Activated B cell treated with CpG ODN at 0.5 μM for 24 hours (primary cell): Measurements from ENCODE around the gene FRMD3. TPM values are rescaled to one million over a fixed set of nuclear protein-coding genes. Genes with fewer than 3 reads are reported as not detected.

ENCODE experiments used
- ATAC-seq: fragments of 200-7000 bp; cut with Tn5 transposase; one replicate; pipeline ENCODE4 v1.10.0; 2021; ENCODE audit warnings: low read depth, mild to moderate bottlenecking, moderate library complexity
- CTCF ChIA-PET: fragments of 350-600 bp; sonication (Branson Sonifier 250); formaldehyde crosslinking; loops from one replicate; lab custom pipeline; 2021; ENCODE audit warnings: antibody characterized with exemption; lab: Charles Lee
- POLR2A ChIA-PET: fragments of 350-600 bp; sonication (Branson Sonifier 250); formaldehyde crosslinking; loops from one replicate; lab custom pipeline; 2021; ENCODE audit warnings: antibody characterized with exemption; lab: Charles Lee
- DNase-seq: peaks from one replicate; pipeline ENCODE4 v3.0.0; 2022
- H3K27ac Mint-ChIP-seq: one replicate; pipeline ENCODE4 v1.8.0; 2020; ENCODE audit warnings: mixed read lengths
- H3K27me3 Mint-ChIP-seq: one replicate; pipeline ENCODE4 v1.8.0; 2021; ENCODE audit warnings: mixed read lengths
- H3K36me3 Mint-ChIP-seq: one replicate; pipeline ENCODE4 v1.8.0; 2021; ENCODE audit warnings: low read depth, mixed read lengths
- H3K4me1 Mint-ChIP-seq: one replicate; pipeline ENCODE4 v1.8.0; 2021; ENCODE audit warnings: mixed read lengths
- H3K4me3 Mint-ChIP-seq: one replicate; pipeline ENCODE4 v1.8.0; 2020; ENCODE audit warnings: mild to moderate bottlenecking, mixed read lengths
- H3K9me3 Mint-ChIP-seq: one replicate; pipeline ENCODE4 v1.8.0; 2020; ENCODE audit warnings: mixed read lengths
- intact Hi-C: fragments of 100-400 bp; cut with micrococcal nuclease; formaldehyde crosslinking; loops from one replicate; pipeline ENCODE4 v1.15.1; 2024
- total RNA-seq: library from RNA; stranded (reverse); gene quantifications from 2 replicates; pipeline ENCODE4 v1.2.3, GENCODE V29; 2022
- TF ChIP-seq, protein P1 (sequence below): fragments of 200-600 bp; IDR thresholded peaks from one replicate; pipeline ENCODE4 v1.8.0; 2022; ENCODE audit warnings: antibody characterized with exemption, mild to moderate bottlenecking

FRMD3 gene
- total RNA-seq, 1 donor from 2014 or later: 0.91 TPM

- DNase-seq (no peak), ATAC-seq (no peak)
- ChIA-PET CTCF (no interaction called here), POLR2A (no interaction called here)
- H3K27ac Mint-ChIP-seq: no peak overlapping the region
- no peaks in the 10 kb centered on the region for H3K27me3 Mint-ChIP-seq
- no peaks in the 10 kb centered on the region for H3K4me1 Mint-ChIP-seq
- intact Hi-C loops: no loop called here
- no peaks in the 10 kb centered on the region for H3K36me3 Mint-ChIP-seq
- TF ChIP-seq, protein P1, sequence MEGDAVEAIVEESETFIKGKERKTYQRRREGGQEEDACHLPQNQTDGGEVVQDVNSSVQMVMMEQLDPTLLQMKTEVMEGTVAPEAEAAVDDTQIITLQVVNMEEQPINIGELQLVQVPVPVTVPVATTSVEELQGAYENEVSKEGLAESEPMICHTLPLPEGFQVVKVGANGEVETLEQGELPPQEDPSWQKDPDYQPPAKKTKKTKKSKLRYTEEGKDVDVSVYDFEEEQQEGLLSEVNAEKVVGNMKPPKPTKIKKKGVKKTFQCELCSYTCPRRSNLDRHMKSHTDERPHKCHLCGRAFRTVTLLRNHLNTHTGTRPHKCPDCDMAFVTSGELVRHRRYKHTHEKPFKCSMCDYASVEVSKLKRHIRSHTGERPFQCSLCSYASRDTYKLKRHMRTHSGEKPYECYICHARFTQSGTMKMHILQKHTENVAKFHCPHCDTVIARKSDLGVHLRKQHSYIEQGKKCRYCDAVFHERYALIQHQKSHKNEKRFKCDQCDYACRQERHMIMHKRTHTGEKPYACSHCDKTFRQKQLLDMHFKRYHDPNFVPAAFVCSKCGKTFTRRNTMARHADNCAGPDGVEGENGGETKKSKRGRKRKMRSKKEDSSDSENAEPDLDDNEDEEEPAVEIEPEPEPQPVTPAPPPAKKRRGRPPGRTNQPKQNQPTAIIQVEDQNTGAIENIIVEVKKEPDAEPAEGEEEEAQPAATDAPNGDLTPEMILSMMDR: no peak
- no peak overlapping the region for H3K4me3 Mint-ChIP-seq
- H3K9me3 Mint-ChIP-seq: peaks cover 2% of the 10 kb centered on the region
These were observed 81.2 kb downstream of the FRMD3 start for GRCh38 chr9:83457005-83457404.

DNA sequence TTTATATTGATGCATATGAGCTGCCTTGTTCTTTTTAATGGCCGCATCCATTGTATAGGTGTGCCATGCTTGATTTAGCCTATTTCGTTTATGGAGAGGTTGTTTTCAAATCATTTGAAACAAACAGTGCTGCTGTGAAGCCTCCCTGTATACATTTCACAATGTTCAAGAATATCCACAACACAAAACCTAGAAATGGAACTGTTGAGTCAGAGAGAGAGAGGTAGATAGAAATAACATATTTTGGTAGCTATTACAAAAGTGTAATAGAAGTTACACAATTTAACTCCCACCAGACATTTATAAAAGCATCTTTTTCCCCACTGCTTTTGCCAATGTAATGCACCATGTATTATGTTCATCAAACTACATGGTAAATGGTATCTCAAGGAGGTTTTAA is 82.0 kb downstream of the FRMD3 start:
- ChIA-PET CTCF (no interaction called here), POLR2A (no interaction called here)
- no peaks in the 10 kb centered on the region for H3K4me1 Mint-ChIP-seq
- DNase-seq (no peak), ATAC-seq (no peak)
- peaks cover under 1% of the 10 kb centered on the region for H3K9me3 Mint-ChIP-seq
- TF ChIP-seq, protein P1: no peak
- H3K27me3 Mint-ChIP-seq: no peaks in the 10 kb centered on the region
- H3K36me3 Mint-ChIP-seq: no peaks in the 10 kb centered on the region
- H3K27ac Mint-ChIP-seq: no peak overlapping the region
- intact Hi-C loops: no loop called here
- H3K4me3 Mint-ChIP-seq: no peak overlapping the region

DNA sequence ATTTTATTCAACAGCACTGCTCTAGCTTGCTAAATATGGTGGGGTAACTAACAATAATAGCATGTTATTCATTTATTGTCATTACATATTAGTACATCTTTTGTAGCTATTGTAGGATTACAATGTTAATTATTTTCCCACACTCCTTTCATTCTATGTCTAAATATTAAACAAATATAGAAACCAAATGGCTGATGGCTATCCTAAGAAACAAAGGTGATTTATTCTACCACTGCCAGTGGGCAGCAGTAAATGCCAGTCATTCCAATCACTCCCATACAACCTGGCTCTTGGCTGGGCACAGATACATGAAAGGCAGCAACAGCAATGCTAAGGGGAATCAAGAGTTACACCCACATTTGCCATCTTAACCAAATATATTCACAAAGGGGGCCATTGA is 84.1 kb downstream of the FRMD3 start:
- ChIA-PET POLR2A (no interaction called here), CTCF (no interaction called here)
- TF ChIP-seq, protein P1: no peak
- Mint-ChIP-seq H3K9me3 (no peaks in the 10 kb centered on the region), H3K4me3 (no peak overlapping the region), H3K27me3 (no peaks in the 10 kb centered on the region), H3K4me1 (no peaks in the 10 kb centered on the region), H3K27ac (no peak overlapping the region), H3K36me3 (no peaks in the 10 kb centered on the region)
- DNase-seq (no peak), ATAC-seq (no peak)
- intact Hi-C loops: no loop called here

DNA sequence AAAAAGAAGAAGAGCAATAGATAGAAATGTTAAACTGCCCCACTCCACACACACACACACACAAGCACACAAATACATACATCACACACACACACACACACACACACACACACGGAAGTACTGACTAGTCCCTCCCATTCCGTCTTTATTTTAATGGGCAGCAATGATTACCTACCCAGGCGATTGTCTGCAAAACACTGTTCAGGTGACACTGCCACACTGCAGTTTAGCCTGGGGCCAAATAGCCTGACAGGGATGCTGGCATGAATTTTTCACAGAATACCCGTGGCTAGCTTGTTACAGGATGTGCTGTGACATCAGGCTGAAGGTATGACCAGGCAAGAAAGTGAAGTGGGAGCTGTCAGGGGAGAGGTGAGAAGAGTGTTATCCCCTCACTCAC is 86.9 kb downstream of the FRMD3 start:
- peaks cover 4% of the 10 kb centered on the region for H3K9me3 Mint-ChIP-seq
- ATAC-seq (no peak), DNase-seq (no peak)
- intact Hi-C loops: no loop called here
- POLR2A ChIA-PET: no interaction called here
- H3K27ac Mint-ChIP-seq: no peak overlapping the region
- H3K4me3 Mint-ChIP-seq: no peak overlapping the region
- CTCF ChIA-PET: no interaction called here
- no peaks in the 10 kb centered on the region for H3K27me3 Mint-ChIP-seq
- TF ChIP-seq, protein P1: no peak
- no peaks in the 10 kb centered on the region for H3K36me3 Mint-ChIP-seq
- no peaks in the 10 kb centered on the region for H3K4me1 Mint-ChIP-seq

DNA sequence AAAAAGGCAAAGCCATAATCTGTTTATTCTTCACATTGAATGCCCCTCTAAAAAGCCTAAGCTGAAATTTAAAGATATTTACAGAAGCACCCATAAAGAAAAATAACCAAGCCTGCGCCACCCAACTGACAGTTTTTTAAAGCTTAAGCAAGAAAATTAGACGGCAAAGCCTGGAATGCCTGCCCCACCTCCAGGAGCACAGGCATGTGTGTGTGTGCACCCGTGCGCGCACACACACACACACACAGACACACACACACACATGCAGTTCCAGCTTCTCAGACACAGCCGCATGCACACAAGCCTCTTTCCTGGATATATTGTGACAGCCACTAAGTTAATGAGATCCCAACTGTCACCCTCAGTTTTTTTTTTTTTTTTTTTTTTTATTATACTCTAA is 88.2 kb downstream of the FRMD3 start:
- ATAC-seq (no peak), DNase-seq (no peak)
- Mint-ChIP-seq H3K27me3 (no peaks in the 10 kb centered on the region), H3K36me3 (no peaks in the 10 kb centered on the region), H3K4me3 (no peak overlapping the region), H3K9me3 (peaks cover 4% of the 10 kb centered on the region), H3K27ac (no peak overlapping the region), H3K4me1 (no peaks in the 10 kb centered on the region)
- ChIA-PET CTCF (no interaction called here), POLR2A (no interaction called here)
- TF ChIP-seq, protein P1: no peak
- intact Hi-C loops: no loop called here
